ENCODE measurements around the gene USP48.

- TF ChIP-seq CTCF (IDR thresholded peaks at IDR 0.05) (no peak), POLR2A (IDR thresholded peaks at IDR 0.05) (no peak)
These were observed 48.6 kb upstream of the USP48 start for GRCh38 chr1:21831454-21831970.
